HL-60 (cell line): Measurements from ENCODE around the gene CHMP6.

Experiments used
- DNase-seq, 2 experiments: peaks; one replicate each; pipeline ENCODE4 v3.0.0-alpha.2; 2010 to 2020; ENCODE audit warnings: low read depth in 1 of 2, low spot score in 1 of 2
- H3K27ac ChIP-seq: fragments of 250-450 bp; sonication (Bioruptor Pico); replicated peaks from 2 replicates; pipeline ENCODE4 v1.5.1; 2020; ENCODE audit warnings: mild to moderate bottlenecking, moderate library complexity
- H3K27me3 ChIP-seq: fragments of 250-450 bp; sonication (Bioruptor Pico); 2 replicates; pipeline ENCODE4 v1.5.1; 2021; ENCODE audit warnings: mild to moderate bottlenecking, moderate library complexity; ENCODE audit not compliant: insufficient read depth, poor library complexity, severe bottlenecking
- H3K4me3 ChIP-seq: replicated peaks from 2 replicates; pipeline ENCODE4 v1.5.1; 2011; ENCODE audit warnings: mild to moderate bottlenecking, control low read depth, low read length; ENCODE audit not compliant: insufficient read depth
- GABPA ChIP-seq: IDR thresholded peaks from 2 replicates; pipeline ENCODE4 v1.6.1; 2012; ENCODE audit warnings: low read depth
- POLR2AphosphoS5 ChIP-seq: IDR thresholded peaks from 2 replicates; pipeline ENCODE4 v1.6.1; 2012; ENCODE audit warnings: low read depth
- SPI1 ChIP-seq: IDR thresholded peaks from 2 replicates; pipeline ENCODE4 v1.6.1; 2012; ENCODE audit warnings: low read depth, mild to moderate bottlenecking, borderline replicate concordance
- TF ChIP-seq, protein P1 (sequence below): IDR thresholded peaks from 2 replicates; pipeline ENCODE4 v1.6.1; 2012; ENCODE audit warnings: low read depth; ENCODE audit not compliant: insufficient replicate concordance
- TF ChIP-seq, protein P2 (sequence below): IDR thresholded peaks from one replicate; pipeline ENCODE4 v1.5.1; 2011; ENCODE audit warnings: low read length, control low read depth, inconsistent platforms; ENCODE audit not compliant: insufficient read depth

CHMP6 gene

DNA sequence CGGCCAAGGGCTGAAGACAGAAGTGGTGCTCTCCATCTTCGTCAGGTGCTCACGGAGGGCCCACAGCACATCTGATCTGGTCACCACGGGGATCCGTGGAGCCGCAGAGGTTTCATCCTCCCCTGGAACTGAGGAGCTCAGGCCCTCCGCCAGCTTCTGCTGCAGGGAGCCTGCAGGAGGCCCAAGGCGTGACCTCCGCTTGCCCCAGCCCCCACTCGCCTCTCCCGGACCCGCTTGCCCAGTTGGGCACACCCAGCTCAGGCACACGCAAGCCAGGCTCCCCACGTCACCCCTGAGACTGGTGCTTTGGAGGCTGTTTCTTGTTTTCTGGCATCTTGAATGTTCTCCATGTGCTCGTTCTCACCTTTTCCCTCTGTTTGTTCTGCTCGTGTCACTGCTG, 39.4 kb upstream of the CHMP6 start:
- no peak for DNase-seq

DNA sequence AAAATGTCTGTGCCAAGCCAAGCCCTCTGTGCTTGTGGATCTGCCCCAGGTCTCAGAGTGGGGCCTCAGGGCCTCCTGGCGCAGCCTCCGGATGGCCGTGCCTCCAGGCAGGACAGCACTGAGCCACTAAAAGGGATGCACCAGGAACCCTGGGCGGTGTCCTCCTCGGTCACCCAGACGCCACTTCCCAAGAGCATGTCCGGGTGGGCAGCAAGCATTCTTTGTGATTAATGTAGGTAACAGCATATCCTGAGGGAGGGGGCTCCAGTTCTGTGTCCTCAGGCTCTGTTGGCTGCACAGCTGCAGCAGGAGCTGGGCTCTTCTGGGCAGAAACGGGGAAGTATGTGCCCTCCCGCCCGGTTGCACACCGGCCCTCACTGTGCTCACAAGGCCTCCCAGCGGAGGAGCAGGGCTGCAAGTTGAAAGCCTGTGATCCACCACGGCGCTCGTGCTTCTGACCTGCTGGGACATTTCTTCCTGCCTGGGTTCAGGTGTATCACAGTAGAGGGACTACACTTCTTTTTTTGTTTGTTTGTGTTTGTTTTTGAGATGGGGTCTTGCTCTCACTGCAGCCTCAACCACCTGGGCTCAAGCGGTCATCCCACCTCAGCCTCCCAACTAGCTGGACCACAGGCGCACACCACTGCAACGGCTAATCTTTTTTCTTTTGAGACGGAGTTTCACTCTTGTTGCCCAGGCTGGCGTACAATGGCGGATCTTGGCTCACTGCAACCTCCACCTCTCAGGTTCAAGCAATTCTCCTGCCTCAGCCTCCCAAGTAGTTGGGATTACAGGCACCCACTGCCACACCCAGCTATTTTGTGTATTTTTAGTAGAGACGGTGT, 37.9 kb upstream of the CHMP6 start:
- no peak overlapping the region for H3K4me3 ChIP-seq
- H3K27ac ChIP-seq = no peak overlapping the region
- H3K27me3 ChIP-seq = no peaks in the 10 kb centered on the region
- TF ChIP-seq POLR2AphosphoS5 (no peak), SPI1 (no peak)
- peak in 1 of 2 experiments; percentile 29 for DNase-seq

More for the DNA sequence above, 39.4 kb upstream of the CHMP6 start:
- no peak overlapping the region for H3K27ac ChIP-seq
- no peak overlapping the region for H3K4me3 ChIP-seq
- no peaks in the 10 kb centered on the region for H3K27me3 ChIP-seq
- TF ChIP-seq, protein P1, sequence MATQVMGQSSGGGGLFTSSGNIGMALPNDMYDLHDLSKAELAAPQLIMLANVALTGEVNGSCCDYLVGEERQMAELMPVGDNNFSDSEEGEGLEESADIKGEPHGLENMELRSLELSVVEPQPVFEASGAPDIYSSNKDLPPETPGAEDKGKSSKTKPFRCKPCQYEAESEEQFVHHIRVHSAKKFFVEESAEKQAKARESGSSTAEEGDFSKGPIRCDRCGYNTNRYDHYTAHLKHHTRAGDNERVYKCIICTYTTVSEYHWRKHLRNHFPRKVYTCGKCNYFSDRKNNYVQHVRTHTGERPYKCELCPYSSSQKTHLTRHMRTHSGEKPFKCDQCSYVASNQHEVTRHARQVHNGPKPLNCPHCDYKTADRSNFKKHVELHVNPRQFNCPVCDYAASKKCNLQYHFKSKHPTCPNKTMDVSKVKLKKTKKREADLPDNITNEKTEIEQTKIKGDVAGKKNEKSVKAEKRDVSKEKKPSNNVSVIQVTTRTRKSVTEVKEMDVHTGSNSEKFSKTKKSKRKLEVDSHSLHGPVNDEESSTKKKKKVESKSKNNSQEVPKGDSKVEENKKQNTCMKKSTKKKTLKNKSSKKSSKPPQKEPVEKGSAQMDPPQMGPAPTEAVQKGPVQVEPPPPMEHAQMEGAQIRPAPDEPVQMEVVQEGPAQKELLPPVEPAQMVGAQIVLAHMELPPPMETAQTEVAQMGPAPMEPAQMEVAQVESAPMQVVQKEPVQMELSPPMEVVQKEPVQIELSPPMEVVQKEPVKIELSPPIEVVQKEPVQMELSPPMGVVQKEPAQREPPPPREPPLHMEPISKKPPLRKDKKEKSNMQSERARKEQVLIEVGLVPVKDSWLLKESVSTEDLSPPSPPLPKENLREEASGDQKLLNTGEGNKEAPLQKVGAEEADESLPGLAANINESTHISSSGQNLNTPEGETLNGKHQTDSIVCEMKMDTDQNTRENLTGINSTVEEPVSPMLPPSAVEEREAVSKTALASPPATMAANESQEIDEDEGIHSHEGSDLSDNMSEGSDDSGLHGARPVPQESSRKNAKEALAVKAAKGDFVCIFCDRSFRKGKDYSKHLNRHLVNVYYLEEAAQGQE = no peak
- TF ChIP-seq SPI1 (no peak), GABPA (no peak), POLR2AphosphoS5 (no peak)
- TF ChIP-seq, protein P2, sequence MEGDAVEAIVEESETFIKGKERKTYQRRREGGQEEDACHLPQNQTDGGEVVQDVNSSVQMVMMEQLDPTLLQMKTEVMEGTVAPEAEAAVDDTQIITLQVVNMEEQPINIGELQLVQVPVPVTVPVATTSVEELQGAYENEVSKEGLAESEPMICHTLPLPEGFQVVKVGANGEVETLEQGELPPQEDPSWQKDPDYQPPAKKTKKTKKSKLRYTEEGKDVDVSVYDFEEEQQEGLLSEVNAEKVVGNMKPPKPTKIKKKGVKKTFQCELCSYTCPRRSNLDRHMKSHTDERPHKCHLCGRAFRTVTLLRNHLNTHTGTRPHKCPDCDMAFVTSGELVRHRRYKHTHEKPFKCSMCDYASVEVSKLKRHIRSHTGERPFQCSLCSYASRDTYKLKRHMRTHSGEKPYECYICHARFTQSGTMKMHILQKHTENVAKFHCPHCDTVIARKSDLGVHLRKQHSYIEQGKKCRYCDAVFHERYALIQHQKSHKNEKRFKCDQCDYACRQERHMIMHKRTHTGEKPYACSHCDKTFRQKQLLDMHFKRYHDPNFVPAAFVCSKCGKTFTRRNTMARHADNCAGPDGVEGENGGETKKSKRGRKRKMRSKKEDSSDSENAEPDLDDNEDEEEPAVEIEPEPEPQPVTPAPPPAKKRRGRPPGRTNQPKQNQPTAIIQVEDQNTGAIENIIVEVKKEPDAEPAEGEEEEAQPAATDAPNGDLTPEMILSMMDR = no peak

- H3K27ac ChIP-seq = no peak overlapping the region
- DNase-seq = no peak
- TF ChIP-seq GABPA (no peak), SPI1 (no peak), POLR2AphosphoS5 (no peak)
- TF ChIP-seq, protein P2 = no peak
- TF ChIP-seq, protein P1 = no peak
- no peak overlapping the region for H3K4me3 ChIP-seq
- H3K27me3 ChIP-seq = no peaks in the 10 kb centered on the region
Observed at GRCh38 chr17:80955078-80955477, 36.6 kb upstream of the CHMP6 start.

DNA sequence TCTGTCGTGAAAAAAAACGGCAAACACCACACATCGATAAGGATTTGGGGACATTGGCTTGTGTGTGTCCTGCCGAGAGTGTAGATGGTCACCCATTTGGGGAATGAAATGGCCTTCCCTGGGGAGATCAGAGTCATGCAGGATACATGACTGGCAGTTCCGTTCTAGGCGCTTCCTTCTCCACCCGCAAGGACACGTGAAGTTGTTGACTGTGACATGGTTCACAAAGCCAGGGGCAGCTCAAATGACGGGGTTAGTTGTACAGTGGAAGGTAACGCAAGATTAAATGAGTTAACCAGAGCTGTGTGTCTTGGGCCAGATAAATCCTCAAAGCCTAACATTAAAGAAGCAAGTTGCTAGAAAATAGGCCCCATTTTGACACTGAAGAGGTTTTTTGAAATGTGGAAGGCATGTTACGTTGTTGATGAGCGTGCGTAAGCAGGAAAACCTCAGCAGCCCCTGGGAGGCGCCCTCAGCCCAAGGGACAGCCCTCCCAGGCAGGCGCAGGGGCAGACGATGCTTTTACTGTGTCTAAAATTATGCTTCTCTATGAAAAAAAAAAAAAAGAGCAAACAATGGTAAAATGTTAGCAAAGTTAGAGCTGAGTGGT, 35.9 kb upstream of the CHMP6 start:
- Histone ChIP-seq H3K4me3 (no peak overlapping the region), H3K27me3 (no peaks in the 10 kb centered on the region), H3K27ac (no peak overlapping the region)
- TF ChIP-seq, protein P2 = no peak
- TF ChIP-seq POLR2AphosphoS5 = no peak
- TF ChIP-seq, protein P1 = no peak
- TF ChIP-seq SPI1 = no peak
- TF ChIP-seq GABPA = no peak
- no peak for DNase-seq
